Measurements from ENCODE around the gene ANKRD33.

- TF ChIP-seq CTCF (conservative IDR thresholded peaks at IDR 0.05; ENCODE audit: low read depth, low read length) (no peak), POLR2A (IDR thresholded peaks at IDR 0.05; ENCODE audit: low read depth, low read length) (no peak), RCOR1 (IDR thresholded peaks at IDR 0.05; ENCODE audit: insufficient replicate concordance, low read length) (no peak), ELK1 (IDR thresholded peaks at IDR 0.05; ENCODE audit: borderline replicate concordance, low read depth, low read length) (no peak), MXI1 (IDR thresholded peaks at IDR 0.05; ENCODE audit: borderline replicate concordance, low read depth, low read length) (no peak), CEBPB (IDR thresholded peaks at IDR 0.05; ENCODE audit: low read depth, low read length) (no peak), SMC3 (IDR thresholded peaks at IDR 0.05; ENCODE audit: low read depth, low read length) (no peak), USF2 (IDR thresholded peaks at IDR 0.05; ENCODE audit: low read depth, low read length) (no peak), MAFK (IDR thresholded peaks at IDR 0.05; ENCODE audit: low read depth, low read length) (no peak), RAD21 (IDR thresholded peaks at IDR 0.05; ENCODE audit: low read length) (no peak), CHD1 (IDR thresholded peaks at IDR 0.05; ENCODE audit: low read depth, low read length) (no peak), RFX5 (IDR thresholded peaks at IDR 0.05; ENCODE audit: low read depth, low read length) (no peak), BHLHE40 (IDR thresholded peaks at IDR 0.05; ENCODE audit: low read depth, low read length) (no peak)
Observed at GRCh38 chr12:51850965-51851299, 37.0 kb upstream of the ANKRD33 start.

All from IMR-90 (cell line).